Ectodermal cell (in vitro differentiated cells): ENCODE results near the gene SMDT1.
"Not testable (repeated sequence)": the region's sequence is repeated elsewhere in the genome, so short reads cannot be mapped to it uniquely, and the experiment has no call there.

Source experiments
- H3K27ac ChIP-seq: 2 replicates; pipeline ENCODE4 v1.7.0; 2013; ENCODE audit warnings: mild to moderate bottlenecking, low read depth, low read length; ENCODE audit not compliant: insufficient read depth, poor library complexity, severe bottlenecking
- H3K27me3 ChIP-seq: 2 replicates; pipeline ENCODE4 v1.7.0; 2013; ENCODE audit warnings: mild to moderate bottlenecking, low read length; ENCODE audit not compliant: insufficient read depth, control insufficient read depth, poor library complexity, severe bottlenecking
- H3K36me3 ChIP-seq: one replicate; pipeline ENCODE4 v1.7.0; 2013; ENCODE audit warnings: low read length; ENCODE audit not compliant: control insufficient read depth, insufficient read depth
- H3K4me1 ChIP-seq: one replicate; pipeline ENCODE4 v1.7.0; 2013; ENCODE audit warnings: low read length; ENCODE audit not compliant: control insufficient read depth, insufficient read depth
- H3K4me3 ChIP-seq: 2 replicates; pipeline ENCODE4 v1.7.0; 2013; ENCODE audit warnings: low read depth, low read length, control low read depth; ENCODE audit not compliant: insufficient read depth
- H3K9me3 ChIP-seq: 2 replicates; pipeline ENCODE4 v1.7.0; 2013; ENCODE audit warnings: mild to moderate bottlenecking, low read length, moderate library complexity; ENCODE audit not compliant: control insufficient read depth
- WGBS, 2 experiments: methylation state at CpG; one replicate each; pipeline ENCODE4 v1.1.7; 2013; ENCODE audit warnings: missing lambda C conversion rate in 2 of 2; 5-methylcytosine and 5-hydroxymethylcytosine counted together

SMDT1 gene

DNA sequence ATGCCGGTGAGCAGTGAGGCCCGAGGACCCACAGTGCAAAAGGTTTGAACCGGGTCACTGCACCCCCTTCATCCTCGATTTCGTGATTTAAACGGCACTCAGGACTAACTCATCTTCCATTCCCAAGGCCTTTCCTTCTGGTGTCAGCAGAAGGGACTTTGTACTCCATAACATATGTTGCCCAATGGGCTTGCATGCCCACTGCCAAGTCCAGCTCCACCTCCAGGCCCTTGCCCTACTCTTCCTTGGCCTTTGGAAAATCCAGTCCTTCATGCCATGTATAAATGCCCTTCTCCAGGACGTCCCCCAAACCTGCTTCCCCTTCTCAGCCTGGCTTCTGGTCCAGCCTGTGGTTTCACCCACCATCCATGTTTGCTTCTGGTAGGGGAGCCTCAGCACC lies 50.7 kb downstream of the SMDT1 start:
- 27 to 28% methylated on average over 1 of the region's 7 CpGs for WGBS, 2 experiments

DNA sequence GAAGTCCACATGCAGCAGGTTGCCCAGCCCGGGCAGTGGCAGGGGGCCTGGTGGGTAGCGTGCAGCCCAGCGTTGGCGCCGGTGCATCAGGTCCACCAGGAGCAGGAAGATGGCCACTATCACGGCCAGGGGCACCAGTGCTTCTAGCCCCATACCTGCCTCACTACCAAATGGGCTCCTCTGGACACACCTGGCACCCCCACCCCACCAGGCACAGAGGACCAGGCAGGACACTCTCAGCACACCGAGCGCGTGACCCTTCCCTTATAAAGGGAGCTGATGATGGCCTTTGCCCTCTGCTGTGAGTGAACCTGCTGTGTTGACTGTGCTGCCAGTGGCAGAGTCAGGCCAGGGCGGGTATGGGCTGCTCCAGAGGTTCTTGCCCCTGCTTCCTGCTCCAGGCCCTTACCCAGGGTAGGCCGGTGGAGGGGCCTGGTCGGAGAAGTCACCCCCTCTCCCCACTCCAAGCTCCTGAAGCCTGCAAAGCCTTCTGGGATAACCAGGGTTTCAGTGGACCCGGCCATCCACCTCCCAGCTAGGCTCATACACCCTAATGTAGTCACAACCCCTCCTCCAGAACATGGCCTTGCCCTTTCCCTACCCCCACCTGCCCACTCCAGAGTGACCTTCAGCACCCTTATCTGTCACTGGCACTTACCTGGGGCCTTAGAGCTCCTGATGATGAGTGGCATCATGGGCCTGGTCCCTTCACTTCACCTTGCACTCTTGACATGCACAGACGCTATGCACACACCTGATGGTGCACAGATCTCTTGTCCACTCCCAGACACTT lies 51.3 kb downstream of the SMDT1 start, which contains the start of gene CYP2D6:
Gene CYP2D6, minus strand, starts transcription at position 172 of the 793 bp plus-strand sequence. Its CDS starts 19 bp downstream, at position 153.
- 89 to 92% methylated on average over 13 to 14 of the region's 14 CpGs for WGBS, 2 experiments
- not testable (repeated sequence) for H3K36me3 ChIP-seq, H3K4me1 ChIP-seq, H3K27me3 ChIP-seq, H3K9me3 ChIP-seq, H3K4me3 ChIP-seq, H3K27ac ChIP-seq

More for the DNA sequence above, 50.7 kb downstream of the SMDT1 start:
- H3K9me3 ChIP-seq, H3K36me3 ChIP-seq, H3K4me1 ChIP-seq, H3K27ac ChIP-seq, H3K4me3 ChIP-seq, H3K27me3 ChIP-seq: not testable (repeated sequence)

GRCh38 chr22:42131562-42131961 lies 52.1 kb downstream of the SMDT1 start:
- H3K27ac ChIP-seq: no peak overlapping the region
- 82 to 83% methylated on average over 8 of the region's 8 CpGs for WGBS, 2 experiments
- H3K4me3 ChIP-seq: no peak overlapping the region
- H3K9me3 ChIP-seq: no peaks in the 10 kb centered on the region
- H3K27me3 ChIP-seq: no peaks in the 10 kb centered on the region
- no peaks in the 10 kb centered on the region for H3K4me1 ChIP-seq
- H3K36me3 ChIP-seq: no peaks in the 10 kb centered on the region

- Histone ChIP-seq H3K27me3 (no peaks in the 10 kb centered on the region), H3K4me1 (no peaks in the 10 kb centered on the region), H3K9me3 (no peaks in the 10 kb centered on the region), H3K4me3 (no peak overlapping the region), H3K36me3 (no peaks in the 10 kb centered on the region), H3K27ac (no peak overlapping the region)
- 89 to 91% methylated on average over 13 of the region's 13 CpGs for WGBS, 2 experiments
These were observed 53.0 kb downstream of the SMDT1 start for GRCh38 chr22:42132457-42132856.
